GM19468 (cell line): ENCODE measurements around the gene FUT1.
"Not testable (repeated sequence)": the region's sequence is repeated elsewhere in the genome, so short reads cannot be mapped to it uniquely, and the experiment has no call there.

Experiments
- ATAC-seq: cut with Tn5 transposase; IDR thresholded peaks from one replicate; pipeline ENCODE4 v1.9.1; 2021; ENCODE audit warnings: mild to moderate bottlenecking, moderate library complexity, moderate number of reproducible peaks; ENCODE audit not compliant: unreplicated experiment; ENCODE audit errors: extremely low read depth

Gene FUT1

DNA sequence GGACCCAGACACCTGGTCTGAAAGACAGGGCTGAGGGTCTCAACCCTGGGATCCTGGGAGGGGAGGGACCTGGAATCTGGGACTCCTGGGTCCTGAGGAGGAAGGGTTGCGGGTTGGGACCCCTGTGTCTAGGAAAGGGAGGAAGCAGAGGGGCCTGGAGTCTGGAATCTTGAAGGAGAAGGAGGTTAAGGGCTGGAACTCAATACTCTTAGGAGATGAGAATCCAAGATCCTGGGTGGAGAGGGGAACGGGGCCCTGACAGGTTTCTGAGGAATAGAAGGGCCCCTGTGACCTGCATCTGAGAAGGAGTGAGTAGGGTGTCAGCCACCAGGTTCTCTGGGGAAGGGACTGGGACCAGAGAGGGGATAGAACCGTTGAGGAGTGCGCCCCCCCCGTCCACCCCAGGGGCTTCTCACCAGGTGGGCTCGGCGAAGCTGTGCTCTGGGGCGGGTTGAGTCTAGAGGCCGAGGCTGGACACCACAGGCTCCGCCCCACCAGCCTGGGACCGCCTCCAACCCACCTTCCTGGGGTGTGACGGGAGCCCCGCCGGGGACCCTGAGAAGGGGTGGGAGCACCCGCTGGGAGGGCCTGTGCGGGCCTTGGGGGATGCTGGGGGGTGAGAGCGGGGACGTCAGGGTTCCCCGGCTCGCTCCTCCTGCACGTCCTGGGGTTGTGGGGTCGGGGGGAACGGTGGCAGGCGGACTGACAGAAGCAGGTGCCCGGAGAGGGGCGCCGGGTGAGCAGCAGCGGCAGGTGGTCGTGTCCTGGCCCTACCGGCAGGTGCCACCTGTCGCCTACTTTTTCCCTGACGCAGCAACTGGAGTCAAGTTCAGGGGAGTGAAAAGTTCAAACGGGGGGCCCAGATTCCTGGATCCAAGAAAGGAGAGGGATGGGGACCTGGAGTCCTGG, 32.9 kb downstream of the FUT1 start, which contains the start of gene MAMSTR:
MAMSTR (minus strand) TSS at position 463 of the 909 bp plus-strand sequence. CDS start 694 bp downstream, outside the sequence.
- no peak for ATAC-seq

GRCh38 chr19:48718711-48719231, 33.7 kb downstream of the FUT1 start:
- no peak for ATAC-seq

DNA sequence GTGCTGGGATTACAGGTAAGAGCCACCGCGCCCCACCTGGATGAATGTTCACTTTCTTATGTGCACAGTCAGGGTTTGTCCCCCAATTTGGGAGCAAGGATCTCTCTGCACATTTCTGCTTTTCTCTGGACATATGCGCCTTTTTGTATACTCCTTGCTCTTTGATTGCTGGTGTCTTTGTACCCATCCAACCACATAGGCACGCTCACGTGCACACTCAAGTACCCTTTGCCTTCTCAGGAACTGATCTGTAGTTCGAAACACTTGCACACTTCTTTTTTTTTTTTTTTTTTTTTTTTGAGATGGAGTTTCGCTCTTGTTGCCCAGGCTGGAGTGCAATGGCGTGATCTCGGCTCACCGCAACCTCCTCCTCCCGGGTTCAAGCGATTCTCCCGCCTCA, 34.3 kb downstream of the FUT1 start:
- not testable (repeated sequence) for ATAC-seq

GRCh38 chr19:48716562-48717291, 35.7 kb downstream of the FUT1 start:
- no peak for ATAC-seq

GRCh38 chr19:48715681-48716171, 36.7 kb downstream of the FUT1 start:
- no peak for ATAC-seq

DNA sequence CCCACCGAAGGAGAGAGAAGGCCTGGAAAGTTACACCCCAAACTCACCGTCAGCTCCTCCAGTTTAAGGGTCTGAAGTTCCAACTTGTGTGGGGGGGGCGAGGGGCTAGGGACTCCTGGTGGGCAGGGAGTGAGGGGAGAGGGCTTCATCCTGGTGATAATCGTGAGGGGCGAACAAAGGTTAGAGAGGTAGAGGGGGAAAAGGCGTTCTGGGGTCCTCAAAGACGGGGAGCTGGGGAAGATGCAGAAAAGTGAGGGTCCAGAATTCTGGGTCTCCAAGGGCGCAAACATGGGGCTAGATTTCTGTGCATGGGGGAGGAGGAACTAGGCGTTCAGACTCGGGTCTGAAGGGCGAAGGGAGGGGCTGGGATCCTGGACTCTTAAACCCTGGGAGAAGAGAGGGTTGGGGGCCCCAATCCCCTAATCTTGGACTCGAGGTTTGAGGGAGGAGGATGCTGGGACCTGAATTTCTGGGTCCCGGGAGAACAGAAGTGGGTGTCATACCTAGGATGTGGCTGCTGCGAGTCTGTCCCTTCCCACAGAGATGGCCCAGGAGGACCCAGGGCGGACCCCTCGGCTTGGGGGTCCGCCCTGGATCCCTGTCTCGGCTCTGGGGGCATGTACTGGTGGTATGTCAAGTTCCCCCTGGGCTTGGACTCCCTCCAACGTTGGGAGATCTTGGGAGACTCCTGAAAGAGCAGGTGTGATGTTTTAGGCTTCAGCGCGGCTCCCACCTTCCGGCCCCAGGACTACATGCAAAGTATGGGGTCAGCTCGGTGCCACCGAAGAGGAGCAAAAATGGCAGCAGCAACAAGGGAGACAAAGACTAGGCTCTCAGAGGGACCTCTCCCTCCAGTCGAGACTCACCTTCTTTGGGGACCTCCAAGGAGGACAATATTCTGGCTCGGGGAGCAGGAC, 37.4 kb downstream of the FUT1 start:
- no peak for ATAC-seq

DNA sequence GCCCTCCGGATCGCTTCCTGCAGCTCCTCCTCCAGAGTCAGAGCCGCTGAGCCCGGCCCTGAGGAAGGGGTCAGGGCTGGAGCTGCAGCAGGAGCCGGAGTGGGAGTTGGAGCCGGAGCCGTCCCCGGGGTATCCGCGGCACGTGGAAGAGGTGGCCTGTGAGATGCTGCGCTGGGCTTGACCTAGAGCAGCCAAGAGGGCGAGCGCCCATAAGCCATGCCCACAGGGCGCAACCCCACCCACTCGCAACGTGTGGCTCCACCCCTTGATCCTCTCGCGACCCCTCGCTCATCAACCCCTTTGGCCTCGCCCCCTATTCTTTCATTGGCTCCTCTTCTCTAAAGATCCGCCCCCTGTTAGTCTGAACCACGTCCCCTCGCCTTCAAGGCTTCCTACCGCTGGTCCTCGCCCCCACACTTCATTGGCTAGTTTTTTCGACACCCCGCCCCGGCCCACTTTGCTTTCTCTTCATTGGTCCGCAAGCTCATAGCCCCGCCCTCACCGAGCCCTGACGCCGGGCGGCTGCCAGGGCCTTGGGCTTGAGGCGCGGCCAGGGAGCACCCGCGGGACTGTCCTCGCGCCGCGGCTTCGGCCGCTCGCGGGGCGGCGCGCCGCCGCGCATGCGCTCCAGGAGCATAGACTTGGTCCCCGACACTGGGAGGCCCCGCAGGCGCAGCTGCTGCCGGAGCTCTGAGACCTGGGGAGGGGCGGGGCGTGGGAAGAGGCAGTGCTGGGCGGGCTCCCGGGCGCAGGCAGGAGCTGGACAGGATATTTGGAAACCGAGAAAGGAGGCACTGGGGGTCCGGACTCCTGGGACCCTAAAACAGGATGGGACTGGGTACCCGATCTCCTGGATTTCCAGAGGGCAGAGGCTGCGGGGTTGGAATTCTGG, 38.3 kb downstream of the FUT1 start:
- peak; percentile 77 for ATAC-seq

GRCh38 chr19:48713041-48713863, 39.2 kb downstream of the FUT1 start:
- no peak for ATAC-seq

DNA sequence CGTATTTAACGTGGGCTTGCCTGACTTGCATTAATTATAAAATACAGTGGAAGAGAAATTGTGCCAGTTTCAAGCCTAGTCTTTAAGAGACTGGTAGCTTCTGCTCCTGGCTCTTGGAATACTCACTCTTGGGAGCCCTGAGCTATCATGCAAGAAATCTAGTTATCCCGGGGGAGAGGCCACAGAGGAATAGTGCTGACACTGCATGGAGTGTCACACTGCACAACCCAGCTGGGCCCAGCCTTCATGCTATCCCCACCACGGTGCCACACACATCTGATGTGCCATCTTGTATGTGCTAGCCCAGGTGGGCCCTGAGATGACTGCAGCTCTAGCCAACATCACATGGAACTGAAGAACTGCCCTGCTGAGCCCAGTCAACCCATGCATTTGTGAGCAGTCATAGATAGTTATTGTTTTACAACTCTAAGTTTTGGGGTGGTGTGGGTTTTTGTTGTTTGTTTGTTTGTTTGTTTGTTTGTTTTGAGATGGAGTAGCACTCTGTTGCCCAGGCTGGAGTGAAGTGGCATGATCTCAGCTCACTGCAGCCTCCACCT, 41.3 kb downstream of the FUT1 start:
- ATAC-seq, result no peak

- ATAC-seq, result no peak
Measured at GRCh38 chr19:48708471-48708870, 44.0 kb downstream of the FUT1 start.

DNA sequence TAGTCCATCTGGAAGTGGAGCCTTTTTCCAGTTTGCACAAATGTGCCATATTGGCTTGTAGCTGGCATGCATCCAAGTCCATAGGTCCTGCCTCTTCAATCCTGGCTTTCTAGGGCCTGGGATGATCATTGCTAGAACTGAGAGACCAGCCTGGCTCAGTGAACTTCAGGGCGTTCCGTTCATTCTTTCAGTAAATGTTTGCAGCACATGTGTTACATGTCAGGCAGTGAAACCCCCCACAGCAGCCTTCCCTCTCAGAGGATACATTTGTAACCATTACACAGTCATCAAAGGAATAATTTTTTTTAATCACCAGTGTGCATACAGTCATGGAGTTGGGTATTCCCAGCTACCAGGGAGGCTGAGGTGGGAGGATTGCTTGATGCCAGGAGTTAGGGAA, 47.0 kb downstream of the FUT1 start:
- no peak for ATAC-seq

DNA sequence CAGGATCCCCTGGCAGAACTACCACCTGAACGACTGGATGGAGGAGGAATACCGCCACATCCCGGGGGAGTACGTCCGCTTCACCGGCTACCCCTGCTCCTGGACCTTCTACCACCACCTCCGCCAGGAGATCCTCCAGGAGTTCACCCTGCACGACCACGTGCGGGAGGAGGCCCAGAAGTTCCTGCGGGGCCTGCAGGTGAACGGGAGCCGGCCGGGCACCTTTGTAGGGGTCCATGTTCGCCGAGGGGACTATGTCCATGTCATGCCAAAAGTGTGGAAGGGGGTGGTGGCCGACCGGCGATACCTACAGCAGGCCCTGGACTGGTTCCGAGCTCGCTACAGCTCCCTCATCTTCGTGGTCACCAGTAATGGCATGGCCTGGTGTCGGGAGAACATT, 49.1 kb downstream of the FUT1 start:
- no peak for ATAC-seq

GRCh38 chr19:48702701-48703100, 49.7 kb downstream of the FUT1 start:
- no peak for ATAC-seq

DNA sequence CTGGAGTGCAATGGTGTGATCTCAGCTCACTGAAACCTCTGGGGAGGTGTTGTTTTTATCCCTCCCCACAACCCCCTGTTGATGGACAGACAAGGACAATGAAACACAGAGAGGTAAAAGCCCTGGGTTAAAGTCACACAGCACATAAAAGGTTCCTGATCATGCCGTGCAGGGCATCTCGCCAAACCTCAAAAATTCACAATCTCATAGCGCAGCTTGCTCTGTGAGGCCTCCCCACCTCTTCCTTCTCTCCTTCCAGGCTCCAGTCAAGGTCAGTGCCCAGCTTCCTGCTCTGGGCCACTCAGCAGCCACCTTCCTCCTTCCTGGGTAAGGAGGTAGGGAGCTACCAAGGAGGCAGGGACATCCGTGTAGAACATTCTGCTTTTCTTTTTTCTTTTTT, 54.4 kb downstream of the FUT1 start:
- ATAC-seq, result no peak
